Kidney glomerular epithelial cell (primary cell): ENCODE data around the gene NEURL3.
A peak's percentile ranks its signal among the peaks of the same experiment; 100 is the strongest.
"Not testable (repeated sequence)": the region's sequence is repeated elsewhere in the genome, so short reads cannot be mapped to it uniquely, and the experiment has no call there.

Experiments
- DNase-seq: peaks from one replicate; lab custom pipeline; 2025; lab: John Stamatoyannopoulos, UW

The NEURL3 gene

DNA sequence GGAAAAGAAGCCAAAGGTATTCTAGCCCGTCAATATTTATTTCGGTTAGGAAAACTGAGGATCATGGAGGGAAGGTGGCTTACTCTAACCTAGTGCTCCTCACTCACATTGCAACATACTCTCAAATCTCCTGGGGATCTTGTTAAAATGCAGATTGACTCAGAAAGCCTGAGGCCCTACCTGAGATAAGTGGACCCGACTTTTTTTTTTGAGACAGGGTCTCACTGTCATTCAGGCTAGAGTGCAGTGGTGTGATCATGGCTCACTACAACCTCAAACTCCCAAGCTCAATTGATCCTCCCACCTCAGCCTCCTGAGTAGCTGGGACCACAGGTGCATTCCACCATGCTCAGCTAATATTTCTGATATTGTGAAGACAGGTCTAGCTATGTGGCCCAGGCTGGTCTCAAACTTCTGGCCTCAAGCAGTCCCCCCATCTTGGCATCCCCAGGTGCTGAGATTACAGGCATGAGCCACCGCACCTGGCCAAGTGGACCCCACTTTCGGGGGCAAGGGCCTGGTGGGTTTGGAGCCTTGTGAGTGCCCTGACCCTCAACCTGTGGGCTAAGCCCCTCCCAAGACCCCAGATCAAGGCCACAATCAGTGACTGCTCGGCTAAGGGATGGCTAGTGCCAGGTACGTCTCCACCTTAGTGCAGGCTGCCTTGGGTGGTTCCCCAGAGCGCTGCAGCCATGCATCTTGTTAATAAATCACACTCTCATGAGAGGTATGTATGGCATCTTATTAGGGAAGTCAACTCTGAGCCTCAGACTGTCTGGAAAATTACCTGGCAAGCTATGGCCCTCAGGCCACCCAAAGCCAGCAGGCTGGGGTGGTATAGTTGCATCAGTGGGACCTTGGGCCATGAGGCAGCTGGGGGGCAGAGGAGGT is 1.1 kb upstream of the NEURL3 start:
- no peak for DNase-seq

- DNase-seq: no peak
Measured at GRCh38 chr2:96503637-96504243, 1.4 kb downstream of the NEURL3 start.

DNA sequence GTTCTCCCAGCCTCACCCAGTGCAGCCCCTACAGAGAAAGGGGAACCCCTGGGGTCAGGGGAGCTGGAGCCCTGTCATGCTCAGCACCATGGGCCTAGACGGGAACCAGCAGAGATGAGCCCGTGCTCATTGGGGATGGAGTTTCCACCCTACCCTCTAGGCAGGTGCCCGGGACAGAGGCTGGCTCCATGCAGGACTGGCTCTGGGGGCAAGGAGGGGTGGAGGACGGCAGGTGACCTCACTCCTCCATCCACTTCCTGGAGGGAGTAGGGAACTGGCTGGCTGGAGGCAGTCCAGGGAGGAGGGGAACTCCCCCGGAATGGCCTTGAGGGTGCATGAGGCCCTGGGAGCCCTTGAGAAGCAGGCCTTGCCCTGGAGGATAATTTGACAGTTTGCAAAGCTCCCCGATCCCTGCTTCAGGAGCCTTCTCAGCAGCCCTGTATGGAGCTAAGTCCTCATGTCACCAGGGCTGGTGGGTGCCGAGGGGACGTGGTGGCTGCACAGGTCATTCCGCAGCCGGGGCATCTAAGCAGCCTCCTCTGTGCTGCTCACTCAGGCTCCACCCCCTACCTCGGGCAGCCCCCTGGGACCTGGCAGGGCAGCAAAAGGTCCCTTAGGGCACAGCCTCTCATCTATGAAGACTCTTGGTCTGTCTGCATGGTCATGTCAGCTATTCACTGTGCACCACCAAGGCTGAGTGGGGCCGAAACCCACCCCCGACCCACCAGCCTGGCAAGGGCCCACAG is 2.1 kb downstream of the NEURL3 start:
- no peak for DNase-seq

DNA sequence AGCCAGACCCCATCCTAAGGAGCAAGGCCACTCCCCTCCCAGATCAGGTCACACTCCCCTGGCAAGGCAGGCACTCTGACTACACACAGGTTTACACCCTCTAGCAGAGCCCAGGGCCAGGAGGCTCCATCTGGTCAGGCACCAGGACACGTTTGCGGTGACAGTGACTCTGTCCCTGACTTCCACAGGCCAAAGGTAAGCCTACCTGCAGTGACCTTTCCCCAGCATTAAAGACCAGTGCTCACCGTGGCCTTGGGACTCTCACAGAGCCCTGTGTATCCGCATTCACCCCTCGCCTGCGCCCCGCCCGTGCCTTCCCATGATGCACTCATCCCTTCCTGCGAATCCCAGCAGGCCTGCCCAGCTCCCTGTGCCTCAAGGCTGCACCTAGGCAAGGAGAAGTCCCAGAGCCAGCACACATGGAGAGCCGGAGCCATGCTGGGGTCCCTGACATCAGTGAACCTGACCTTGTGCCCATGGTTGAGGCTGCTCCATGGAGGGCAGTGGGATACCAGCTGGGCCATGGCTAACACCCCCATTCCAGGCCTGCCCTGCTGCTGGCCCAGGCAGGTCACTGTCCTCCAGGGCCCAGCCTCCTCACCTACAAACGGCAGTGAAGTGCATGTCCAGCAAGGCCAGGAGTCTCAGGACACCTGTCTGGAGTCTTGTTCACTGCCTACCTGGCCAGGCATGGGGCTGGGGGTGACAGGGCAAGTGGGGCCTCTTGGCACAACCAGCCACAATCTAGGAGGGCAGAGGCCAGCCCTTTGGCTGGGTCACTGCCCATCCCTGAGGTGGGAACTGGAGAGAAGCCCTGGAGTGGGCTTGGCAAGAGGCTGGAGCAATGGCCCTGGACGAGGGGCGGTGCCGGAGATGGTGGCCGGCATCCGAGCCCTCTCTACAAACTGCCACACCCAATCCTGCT is 3.0 kb downstream of the NEURL3 start:
- no peak for DNase-seq

DNA sequence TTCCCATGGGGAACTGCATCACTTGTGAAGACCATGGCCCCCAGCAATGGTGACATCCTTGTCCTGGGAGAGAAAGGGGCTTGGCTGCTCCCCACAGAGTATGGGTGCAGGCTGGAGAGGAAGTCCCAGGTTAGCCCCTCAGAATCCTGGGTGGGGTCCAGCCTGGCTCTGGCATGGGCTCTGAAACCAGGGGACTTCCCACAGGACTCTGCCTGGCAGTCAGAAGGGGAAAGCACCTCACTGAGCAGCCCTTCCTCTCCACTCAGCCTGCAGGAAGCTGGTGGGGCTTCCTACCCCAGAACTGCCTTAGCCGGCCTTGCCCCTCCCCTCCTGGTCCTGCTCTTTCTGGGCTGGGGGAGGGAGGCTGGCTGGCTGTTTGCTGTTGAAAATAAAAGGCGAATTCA is 3.7 kb downstream of the NEURL3 start:
- DNase-seq: no peak

DNA sequence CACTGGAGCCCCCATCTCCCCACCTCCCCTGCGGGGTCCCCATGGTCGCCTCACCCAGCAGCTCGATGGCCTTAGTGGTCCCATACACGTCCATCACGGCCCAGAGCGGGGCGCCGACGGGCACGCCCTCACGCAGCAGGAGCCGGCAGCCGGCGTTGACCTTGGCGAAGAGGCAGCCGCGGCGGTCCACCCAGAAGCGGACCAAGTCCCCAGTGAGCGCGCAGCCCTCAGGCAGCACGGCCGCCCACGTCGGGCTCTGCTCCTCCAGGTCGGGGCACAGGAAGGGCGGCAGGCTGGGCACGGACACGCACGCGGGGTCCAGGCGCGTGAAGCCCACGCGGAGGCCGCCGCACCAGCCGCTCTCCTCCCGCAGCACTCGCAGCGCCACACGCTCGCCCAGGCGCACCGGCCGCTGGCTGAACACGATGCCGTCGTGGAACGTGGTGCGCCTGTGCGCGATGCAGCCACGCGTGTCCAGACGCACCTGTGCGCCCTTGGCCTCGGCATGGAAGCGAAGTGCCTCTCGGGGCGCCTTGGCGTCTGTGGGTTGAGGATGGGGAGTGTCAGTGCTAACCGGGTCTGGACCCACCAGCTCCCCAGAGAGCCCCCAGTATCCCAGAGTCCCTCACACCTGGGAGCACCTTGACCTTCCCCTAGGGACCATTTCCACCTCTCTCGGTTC is 4.6 kb downstream of the NEURL3 start:
- DNase-seq: no peak

GRCh38 chr2:96499061-96499960 is 5.8 kb downstream of the NEURL3 start:
- DNase-seq: no peak

GRCh38 chr2:96498611-96499010 is 6.5 kb downstream of the NEURL3 start:
- DNase-seq: not testable (repeated sequence)

DNA sequence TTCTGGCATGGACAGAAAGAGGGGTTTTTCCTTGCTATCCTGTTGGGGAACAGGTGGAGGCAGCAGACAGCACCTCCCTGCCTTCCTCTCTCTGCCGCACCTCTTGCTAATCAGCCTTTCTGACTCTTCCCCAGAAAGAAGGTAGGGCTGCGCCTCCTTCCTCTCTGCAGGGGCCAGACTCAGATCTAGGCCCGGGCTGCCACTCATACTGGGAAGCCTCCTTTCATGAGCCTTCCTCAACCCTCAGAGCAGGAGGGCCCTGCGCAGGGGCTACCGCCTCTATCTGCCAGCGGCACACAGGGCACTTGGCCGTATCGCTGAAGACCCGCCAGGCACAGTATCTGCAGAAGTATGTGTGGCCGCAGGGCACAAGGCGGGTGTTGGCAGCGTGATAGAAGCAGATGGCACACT is 7.1 kb downstream of the NEURL3 start:
- DNase-seq: no peak

GRCh38 chr2:96495982-96496629 is 9.1 kb downstream of the NEURL3 start:
- no peak for DNase-seq

- DNase-seq: no peak
Measured at GRCh38 chr2:96494188-96494587, 11.0 kb downstream of the NEURL3 start.

DNA sequence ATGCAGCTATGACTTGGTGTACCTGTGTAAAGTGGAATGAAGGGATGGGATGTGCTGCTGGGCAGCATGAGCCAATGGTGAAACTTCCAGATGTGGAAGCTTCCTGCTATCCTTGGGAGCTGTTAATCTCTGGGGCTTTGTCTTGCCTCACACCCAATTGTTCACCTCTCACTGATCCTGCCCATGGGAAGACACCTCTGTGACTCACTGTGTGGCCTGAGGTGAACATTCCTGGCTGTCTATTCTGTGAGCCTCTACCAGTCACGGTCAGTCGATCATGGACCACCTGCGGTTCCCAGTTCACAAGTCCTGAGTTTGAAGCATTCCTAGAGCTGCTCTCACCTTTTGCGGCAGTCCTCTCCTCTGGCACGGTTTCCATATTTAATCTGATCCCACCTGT is 12.1 kb downstream of the NEURL3 start:
- peak; percentile 87 for DNase-seq

GRCh38 chr2:96491860-96492497 is 13.2 kb downstream of the NEURL3 start:
- no peak for DNase-seq

GRCh38 chr2:96489663-96490062 is 15.5 kb downstream of the NEURL3 start:
- no peak for DNase-seq

DNA sequence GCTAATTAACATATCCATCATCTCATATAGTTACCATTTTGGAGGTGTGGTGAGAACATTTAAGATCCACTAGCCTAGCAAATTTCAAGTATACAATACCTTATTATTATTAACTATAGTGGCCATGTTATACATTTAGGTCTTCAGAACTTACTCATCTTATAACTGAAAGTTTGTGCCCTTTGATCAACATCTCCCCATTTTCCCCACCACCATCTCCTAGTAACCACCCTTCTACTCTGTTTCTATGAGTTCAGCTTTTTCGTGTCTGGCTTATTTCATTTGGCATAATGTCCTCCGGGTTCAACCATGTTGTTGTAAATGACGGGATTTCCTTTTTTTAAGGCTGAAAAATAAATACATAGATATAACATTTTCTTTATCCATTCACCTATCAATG is 15.9 kb downstream of the NEURL3 start:
- DNase-seq: no peak

- no peak for DNase-seq
Measured at GRCh38 chr2:96486696-96487095, 18.5 kb downstream of the NEURL3 start.

DNA sequence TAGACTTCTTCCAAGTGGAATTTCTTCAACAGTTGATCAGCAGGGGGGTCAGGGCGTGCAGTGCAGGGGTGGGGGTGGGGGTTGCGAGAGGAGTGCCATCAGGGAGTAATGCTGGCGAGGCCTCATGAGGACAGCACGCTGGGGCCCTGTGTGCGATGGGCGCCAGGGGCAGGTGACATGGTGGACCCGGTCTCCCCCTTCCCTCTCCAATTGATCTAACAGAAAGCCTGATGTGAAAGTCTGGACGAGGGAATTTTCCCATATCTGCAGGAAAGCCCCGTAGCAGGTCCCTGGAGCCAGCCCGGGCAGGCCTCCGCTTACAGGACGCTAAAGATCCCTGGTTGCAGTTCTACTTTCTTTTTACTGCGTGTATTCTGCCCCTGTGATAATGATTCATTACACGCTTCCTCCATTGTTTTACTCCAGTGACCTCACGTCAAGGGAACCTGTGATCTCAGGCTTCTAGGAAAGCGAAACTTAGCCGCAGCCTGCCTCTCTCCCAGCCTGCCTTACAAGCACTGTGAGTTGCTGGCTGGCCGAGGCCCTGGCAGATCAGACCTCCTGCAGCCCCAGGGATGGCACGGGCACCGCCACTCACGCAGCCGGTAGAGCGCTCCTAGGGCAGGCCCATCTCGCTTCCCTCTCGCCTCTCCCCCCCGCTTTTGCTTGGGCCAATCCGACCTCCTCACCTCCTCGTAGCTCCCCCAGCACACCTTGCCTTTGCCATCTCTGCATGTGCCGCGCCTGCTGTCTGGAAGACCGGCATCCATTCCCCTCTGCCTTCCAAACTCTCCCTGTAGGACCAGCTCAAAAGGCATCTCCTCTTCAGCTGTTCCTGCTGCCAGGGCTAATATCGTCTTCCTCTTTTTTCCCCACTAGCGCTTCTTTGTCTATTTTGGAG is 19.2 kb downstream of the NEURL3 start:
- peak; percentile 90 for DNase-seq

DNA sequence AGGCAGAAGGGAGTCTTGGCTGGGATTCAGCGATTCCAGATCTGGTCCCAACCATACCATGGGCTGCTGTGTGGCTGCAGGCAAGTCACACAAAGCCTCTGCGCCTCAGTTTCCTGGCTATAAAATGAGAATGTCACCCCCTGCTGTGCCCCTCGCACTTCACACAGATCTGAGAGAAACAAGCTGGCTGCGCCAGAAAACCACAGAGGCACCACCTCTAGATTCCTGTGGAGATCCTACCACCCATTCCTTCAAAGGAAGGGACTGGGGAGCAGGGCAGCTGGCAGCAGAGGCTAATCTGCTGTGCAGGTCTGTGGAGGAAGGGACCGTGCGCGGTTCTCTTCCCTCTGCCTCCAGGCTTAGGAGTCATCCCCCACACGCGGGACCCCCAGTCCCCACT is 19.8 kb downstream of the NEURL3 start:
- DNase-seq: no peak
